ENCODE measurements around the gene NDUFA7.
"Not testable (repeated sequence)": the region's sequence is repeated elsewhere in the genome, so short reads cannot be mapped to it uniquely, and the experiment has no call there.

The NDUFA7 gene

GRCh38 chr19:8321067-8321985 is at the start of gene NDUFA7, which contains the start of gene RPS28:
TSS of gene NDUFA7 (minus strand) at chr19:8321375. CDS start at chr19:8321358, 17 bp downstream.
TSS of gene RPS28 (plus strand) at chr19:8321496. CDS start at chr19:8321531, 35 bp downstream.
- peak within 1 kb of the TSS; percentile 62 for H3K27ac ChIP-seq
- DNase-seq (ENCODE audit: low read depth, low spot score), result peak; percentile 72

GRCh38 chr19:8370176-8371010 is 49.2 kb upstream of the NDUFA7 start:
- no peak for DNase-seq (ENCODE audit: low read depth, low spot score)
- H3K27ac ChIP-seq, result no peak overlapping the region

GRCh38 chr19:8367327-8368001 is 46.3 kb upstream of the NDUFA7 start:
- peak; percentile 43 for DNase-seq (ENCODE audit: low read depth, low spot score)
- H3K27ac ChIP-seq, result no peak overlapping the region

GRCh38 chr19:8366961-8367326 is 45.8 kb upstream of the NDUFA7 start:
- no peak for DNase-seq (ENCODE audit: low read depth, low spot score)
- H3K27ac ChIP-seq, result no peak overlapping the region

GRCh38 chr19:8366121-8366581 is 45.0 kb upstream of the NDUFA7 start:
- H3K27ac ChIP-seq, result no peak overlapping the region
- DNase-seq (ENCODE audit: low read depth, low spot score), result no peak

- peak within 1 kb of the TSS; percentile 98 for H3K27ac ChIP-seq
- DNase-seq (ENCODE audit: low read depth, low spot score), result peak; percentile 53
These were observed 42.9 kb upstream of the NDUFA7 start, which contains the start of gene ANGPTL4 for GRCh38 chr19:8363803-8364771. TSS of gene ANGPTL4 (plus strand) at chr19:8364155. CDS start at chr19:8364322, 167 bp downstream.

- peak overlapping the region; percentile 98 for H3K27ac ChIP-seq
- DNase-seq (ENCODE audit: low read depth, low spot score), result peak; percentile 98
These were observed 41.0 kb upstream of the NDUFA7 start for GRCh38 chr19:8361921-8362793.

- DNase-seq (ENCODE audit: low read depth, low spot score), result no peak
- no peak overlapping the region for H3K27ac ChIP-seq
These were observed 39.0 kb upstream of the NDUFA7 start for GRCh38 chr19:8360196-8360595.

GRCh38 chr19:8358948-8359347 is 37.8 kb upstream of the NDUFA7 start:
- H3K27ac ChIP-seq, result no peak overlapping the region
- no peak for DNase-seq (ENCODE audit: low read depth, low spot score)

- DNase-seq (ENCODE audit: low read depth, low spot score), result no peak
These were observed 35.9 kb upstream of the NDUFA7 start for GRCh38 chr19:8357007-8357521.

GRCh38 chr19:8355631-8356402 is 34.6 kb upstream of the NDUFA7 start:
- peak overlapping the region; percentile 81 for H3K27ac ChIP-seq
- peak; percentile 45 for DNase-seq (ENCODE audit: low read depth, low spot score)

More at GRCh38 chr19:8357007-8357521, 35.9 kb upstream of the NDUFA7 start:
- H3K27ac ChIP-seq, result peak overlapping the region; percentile 81

GRCh38 chr19:8352845-8353244 is 31.7 kb upstream of the NDUFA7 start:
- H3K27ac ChIP-seq; DNase-seq (ENCODE audit: low read depth, low spot score): not testable (repeated sequence)

GRCh38 chr19:8352134-8352827 is 31.1 kb upstream of the NDUFA7 start:
- no peak overlapping the region for H3K27ac ChIP-seq
- DNase-seq (ENCODE audit: low read depth, low spot score), result no peak

GRCh38 chr19:8349629-8350372 is 28.6 kb upstream of the NDUFA7 start:
- DNase-seq (ENCODE audit: low read depth, low spot score); H3K27ac ChIP-seq: not testable (repeated sequence)

- no peak overlapping the region for H3K27ac ChIP-seq
- DNase-seq (ENCODE audit: low read depth, low spot score), result no peak
These were observed 22.3 kb upstream of the NDUFA7 start for GRCh38 chr19:8343483-8343844.

Measured in epithelial cell of prostate (primary cell).